TTC549 (cell line): Measurements from ENCODE around the gene ETS1.

Experiments
- FAIRE-seq: peaks from 2 replicates; lab custom pipeline; 2012; peaks lifted over from hg19 to GRCh38; lab: Jason Lieb, UNC

ETS1 gene

GRCh38 chr11:128500493-128500892, 86.9 kb downstream of the ETS1 start:
- FAIRE-seq = no peak

- FAIRE-seq = no peak
Observed at GRCh38 chr11:128499613-128500253, 87.6 kb downstream of the ETS1 start.

DNA sequence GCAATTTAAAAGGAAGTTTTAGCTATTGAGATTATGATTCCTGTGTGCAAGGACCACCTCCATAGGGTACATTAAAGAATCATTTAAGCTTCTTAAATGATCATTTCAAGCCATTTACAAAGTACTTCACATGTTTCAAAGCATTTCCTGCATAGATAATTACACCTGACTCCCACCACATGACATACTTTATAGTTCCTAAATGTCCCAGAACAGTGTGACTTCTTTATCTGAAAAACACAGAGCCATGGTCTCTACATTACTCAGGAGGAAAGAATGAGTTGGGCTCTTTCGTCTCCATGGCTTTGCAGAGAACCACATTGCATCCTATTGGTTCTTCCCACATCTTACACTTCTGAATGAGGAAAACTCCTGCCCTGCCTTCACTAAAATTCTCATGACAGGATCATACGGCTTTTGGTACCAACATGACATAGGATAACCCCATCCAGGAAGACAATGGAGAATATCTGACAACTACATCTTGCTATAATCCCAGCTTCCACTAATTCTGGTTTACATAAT, 88.6 kb downstream of the ETS1 start:
- no peak for FAIRE-seq

DNA sequence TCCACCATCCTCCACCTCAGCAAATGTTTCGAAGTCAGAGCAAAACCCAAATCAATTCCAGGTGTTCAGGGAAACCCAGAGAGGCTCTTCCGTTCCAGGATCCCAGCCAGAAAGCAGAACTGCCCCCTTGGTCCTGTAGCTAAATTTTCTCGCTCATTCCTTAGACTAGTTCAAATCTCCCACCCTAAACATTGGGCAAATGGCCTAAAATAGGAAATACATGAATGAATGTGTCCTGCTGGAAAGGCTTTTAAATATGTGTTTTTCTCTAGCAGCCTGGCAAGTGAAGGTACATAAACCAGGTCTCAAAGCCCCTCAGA, 89.6 kb downstream of the ETS1 start:
- no peak for FAIRE-seq

DNA sequence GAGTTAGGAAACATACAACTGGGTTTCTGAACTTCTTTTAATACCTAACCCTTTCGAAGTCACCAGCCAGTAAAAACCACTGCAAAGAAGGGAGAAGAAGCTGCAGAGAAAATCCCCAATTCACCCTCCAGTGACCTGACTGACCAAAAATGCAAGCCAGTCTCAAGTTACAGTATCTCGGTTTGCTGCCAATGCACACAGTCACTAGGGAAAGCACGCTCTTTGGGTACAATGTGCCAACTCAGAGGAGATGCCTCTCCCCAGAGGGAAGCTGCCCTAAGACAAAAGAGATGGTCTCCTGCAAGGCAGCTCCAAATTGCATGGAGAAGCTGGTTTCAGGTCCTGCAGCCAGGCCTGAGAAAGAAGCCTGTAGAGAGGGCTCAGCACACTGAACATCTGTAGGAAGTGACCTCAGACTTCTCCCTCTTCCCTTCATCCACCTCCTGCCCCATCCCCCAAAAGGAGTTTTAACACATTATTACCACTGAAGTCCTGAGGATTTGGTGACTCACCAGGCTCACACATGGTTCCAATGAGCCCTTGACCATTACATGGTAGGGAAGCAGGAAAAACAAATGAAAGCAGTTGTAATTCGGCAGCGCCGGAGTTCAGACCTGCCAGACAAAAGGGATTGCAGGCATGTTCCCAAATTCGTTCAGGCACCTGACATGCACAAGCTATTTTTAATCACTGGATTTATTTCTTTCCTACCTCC, 90.1 kb downstream of the ETS1 start:
- no peak for FAIRE-seq

DNA sequence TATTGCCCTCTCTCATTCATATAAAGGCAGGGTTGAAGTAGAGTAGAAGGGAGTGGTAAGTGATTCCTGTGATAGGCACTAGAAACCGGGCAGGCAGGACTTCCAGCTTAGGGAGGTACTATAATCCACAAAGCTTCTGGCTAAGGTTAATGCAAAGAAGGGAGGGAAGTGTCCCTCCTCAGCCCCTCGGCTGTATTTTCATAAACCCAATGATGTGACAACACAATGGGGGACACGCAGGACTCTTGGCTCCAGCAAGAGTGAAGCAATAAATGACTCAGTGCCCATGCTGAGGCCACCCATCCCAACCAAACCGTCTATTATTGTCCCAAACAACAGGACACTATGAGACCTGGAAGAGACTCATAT, 90.7 kb downstream of the ETS1 start:
- FAIRE-seq = no peak

GRCh38 chr11:128496249-128496648, 91.1 kb downstream of the ETS1 start:
- FAIRE-seq = no peak

GRCh38 chr11:128494418-128495332, 92.7 kb downstream of the ETS1 start:
- FAIRE-seq = no peak

DNA sequence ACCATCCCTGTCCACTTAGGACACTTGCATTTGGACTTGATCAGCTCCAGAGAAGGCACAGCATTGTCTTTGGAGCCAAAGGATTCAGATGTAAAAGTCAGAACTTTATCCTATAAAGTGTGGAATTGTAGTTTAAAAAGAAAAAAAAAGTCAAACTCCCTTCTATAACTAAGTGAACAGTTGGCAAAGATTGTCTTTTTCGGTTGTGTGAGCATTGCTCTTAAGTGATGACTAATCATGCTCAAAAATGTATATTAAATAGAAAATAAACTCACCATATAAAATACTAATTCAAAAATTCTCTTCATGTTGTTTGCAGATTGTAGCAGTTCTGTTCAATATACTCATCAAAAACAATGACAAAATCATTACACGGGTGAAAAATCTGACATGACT, 93.8 kb downstream of the ETS1 start:
- FAIRE-seq = no peak

- FAIRE-seq = no peak
Observed at GRCh38 chr11:128492903-128493569, 94.3 kb downstream of the ETS1 start.

DNA sequence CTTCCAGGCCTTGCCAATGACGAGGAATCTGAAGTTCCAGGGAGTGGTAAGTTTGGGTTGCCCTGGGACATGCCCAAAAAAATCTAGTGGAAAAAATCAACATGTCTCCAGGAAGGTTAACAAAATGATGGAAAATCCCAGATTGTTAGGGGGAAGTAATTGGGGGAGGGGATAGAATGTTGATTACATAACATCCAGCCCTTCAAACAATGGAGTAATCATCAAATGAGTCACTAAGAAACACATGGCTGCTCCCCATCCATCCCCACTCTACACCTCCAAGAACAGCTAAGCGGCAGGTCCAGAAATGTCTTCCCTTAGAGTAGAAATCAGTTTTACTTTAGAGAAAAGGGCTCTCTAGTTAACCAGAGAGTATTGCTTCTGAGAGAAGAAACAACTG, 94.9 kb downstream of the ETS1 start:
- no peak for FAIRE-seq

DNA sequence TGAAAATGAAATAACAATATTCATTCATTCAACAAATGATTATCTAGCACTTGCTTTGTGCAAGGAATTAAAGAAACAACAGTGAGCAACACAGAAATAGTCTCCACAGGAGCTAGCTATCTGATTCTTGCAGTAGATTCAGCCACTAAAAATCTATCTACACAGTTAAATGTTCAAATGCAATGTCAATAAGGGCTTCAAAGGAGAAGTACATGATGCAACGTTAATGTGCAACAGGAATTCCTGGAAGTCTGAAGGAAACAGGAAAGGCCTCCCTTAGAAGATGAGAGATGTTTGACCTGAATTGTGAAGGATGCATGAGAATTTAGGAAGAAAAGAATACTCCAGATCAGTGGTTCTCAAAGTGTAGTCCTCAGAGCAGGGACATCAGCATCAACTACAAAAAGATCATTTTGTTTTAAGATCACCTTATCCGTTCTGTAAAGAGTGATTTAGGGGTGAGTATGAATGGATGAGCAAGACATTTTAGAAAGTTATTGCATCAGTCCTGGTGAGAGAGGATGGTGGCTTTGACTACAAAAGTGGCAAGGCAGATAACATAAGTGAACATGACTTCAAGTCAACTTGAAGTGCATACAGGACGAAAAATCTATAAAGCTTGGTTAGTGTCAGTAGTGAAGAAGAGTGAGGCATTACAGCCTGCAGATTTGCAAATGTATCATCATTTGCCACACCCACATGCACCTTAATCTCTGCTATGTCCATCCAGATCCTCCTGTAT, 96.0 kb downstream of the ETS1 start:
- FAIRE-seq = no peak

DNA sequence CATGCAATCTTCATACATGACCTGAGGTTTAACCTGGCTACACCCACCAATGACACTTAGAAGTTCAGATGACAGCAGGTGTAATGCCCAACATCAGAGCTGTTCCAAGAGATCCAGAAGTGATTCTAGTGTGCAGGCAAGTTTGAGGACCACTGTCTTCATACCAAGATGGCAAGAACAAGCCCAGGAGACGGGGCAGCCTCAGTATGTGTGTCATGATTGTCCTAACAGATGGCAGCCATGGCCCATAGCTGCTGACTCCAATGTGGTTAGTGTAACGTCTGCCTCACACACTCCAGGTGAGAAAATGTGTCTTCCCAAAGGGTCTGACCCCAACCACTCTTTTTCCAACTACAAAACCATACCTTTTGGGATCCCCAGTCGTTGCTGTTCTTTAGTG, 97.3 kb downstream of the ETS1 start:
- FAIRE-seq = no peak

GRCh38 chr11:128488471-128488870, 98.9 kb downstream of the ETS1 start:
- FAIRE-seq = no peak

DNA sequence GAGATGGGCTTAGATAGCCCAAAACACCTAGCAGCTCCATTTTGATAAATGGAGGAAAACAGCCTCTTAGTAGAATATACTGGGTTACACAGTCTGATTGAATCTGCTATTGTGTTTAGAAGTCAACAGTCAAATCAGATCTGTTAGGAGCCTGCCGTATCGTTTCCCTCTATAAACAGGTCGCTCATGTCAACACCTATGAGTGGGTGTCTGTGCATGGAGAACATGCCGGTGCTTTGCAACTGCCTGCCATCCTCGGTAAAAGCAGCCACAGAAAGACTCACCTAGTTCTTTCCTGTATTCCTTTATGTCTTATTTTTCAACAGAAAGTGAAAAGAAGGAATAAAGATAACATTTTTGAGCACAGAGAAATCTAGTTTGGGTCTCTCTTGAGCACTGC, 99.4 kb downstream of the ETS1 start:
- FAIRE-seq = no peak

DNA sequence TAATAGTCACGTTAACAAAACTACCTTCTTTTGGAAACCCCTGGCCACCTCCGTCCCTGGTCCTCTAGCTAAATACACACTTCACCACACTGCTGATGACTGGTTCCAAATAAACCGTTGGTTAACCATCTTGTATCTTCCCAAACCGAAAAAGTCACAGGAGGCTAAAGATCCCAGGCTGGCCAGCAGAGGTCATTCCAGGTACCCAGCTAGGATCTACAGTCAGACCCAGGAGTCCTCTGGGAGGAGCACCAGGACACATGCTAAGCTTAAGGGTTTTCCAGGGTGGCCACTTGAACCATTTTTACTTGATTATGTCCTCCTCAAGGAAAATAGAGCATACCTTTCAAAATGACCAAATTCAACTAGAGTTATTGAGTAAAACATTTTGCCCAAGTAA, 103.2 kb downstream of the ETS1 start:
- FAIRE-seq = no peak

DNA sequence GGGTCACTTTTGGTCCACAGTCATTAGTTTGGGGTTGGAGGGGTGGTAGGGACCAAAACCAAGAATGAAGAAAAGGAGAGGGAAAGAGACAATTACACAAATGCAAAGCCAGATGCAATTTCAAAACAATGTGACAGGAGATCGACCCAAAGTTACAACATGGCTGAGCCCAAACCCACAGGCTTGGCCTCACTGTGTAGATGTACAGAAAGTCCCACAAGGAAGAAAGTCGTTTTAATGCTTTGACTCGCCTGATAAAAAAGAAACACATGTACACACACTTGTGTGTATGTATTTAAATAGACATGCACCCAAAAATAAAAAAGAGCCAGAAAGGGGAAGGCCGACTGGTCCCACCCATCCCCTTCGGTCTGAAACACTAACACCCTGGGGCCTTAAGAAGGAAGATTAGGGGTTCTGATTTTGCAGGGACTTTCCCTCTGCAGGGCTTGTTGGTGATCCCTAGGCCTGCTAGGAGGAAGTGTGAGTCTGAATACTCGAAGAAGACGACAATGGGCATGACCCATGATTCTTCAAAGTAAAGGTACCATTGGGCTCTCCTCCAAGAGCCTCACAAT, 104.1 kb downstream of the ETS1 start:
- FAIRE-seq = no peak

DNA sequence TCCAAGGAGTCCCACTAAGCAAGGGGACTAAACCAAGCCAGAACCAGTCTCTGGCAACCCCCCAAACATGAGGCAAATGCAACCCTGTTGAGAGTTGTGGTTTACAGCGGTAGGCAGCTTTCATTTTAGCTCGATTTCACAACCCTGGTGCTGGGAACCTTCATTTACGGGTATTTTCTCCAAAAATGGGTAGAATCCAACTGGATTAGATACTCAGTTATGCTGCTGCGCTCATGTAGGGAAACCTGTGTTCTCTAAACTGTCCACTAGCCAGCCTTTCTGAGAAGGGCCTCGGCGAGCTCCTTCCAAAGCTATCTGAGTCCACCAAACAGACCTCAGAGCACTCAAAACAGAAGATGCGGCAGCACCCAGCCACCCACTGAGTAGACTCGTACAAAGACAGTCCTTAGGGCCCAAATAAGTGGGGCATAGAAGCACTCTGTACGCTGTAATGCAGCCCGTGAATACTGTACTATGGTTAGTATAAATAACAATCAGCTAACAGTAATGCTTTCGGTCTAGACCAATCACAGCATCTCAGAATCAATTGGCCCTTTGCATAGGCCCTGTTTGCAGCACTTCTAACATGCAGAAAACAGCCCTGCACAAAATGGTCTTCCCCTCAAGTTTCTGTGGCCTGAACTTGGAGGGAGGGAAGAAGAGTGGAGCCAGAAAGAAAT, 104.7 kb downstream of the ETS1 start:
- no peak for FAIRE-seq

GRCh38 chr11:128482092-128482491, 105.3 kb downstream of the ETS1 start:
- no peak for FAIRE-seq

DNA sequence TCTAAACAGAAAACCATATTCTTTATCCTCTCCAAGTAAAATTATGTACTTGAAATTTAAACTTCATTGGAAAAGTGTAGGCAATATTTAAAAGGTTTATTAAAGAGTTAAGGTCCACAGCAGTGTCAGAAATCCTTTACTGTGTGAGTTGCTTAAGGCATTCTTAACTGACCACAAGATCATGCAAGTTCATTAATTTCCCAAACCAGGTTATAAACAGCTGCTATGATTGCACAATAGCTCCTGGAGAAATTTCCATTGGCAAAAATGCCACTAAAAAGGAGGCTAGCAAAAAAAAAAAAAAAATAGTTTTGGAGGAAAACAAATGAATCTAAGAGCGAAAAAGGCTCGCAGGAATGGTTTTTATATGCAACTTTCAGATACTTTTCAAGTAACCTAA, 106.2 kb downstream of the ETS1 start:
- FAIRE-seq = no peak

GRCh38 chr11:128480665-128481064, 106.7 kb downstream of the ETS1 start:
- no peak for FAIRE-seq
